Measurements from ENCODE around the gene TBC1D14. TPM values are rescaled to one million over a fixed set of nuclear protein-coding genes. Genes with fewer than 3 reads are reported as not detected.

Gene TBC1D14
- total and polyA plus RNA-seq, 2 experiments from 2014 or later = 33.6 to 50.8 TPM

DNA sequence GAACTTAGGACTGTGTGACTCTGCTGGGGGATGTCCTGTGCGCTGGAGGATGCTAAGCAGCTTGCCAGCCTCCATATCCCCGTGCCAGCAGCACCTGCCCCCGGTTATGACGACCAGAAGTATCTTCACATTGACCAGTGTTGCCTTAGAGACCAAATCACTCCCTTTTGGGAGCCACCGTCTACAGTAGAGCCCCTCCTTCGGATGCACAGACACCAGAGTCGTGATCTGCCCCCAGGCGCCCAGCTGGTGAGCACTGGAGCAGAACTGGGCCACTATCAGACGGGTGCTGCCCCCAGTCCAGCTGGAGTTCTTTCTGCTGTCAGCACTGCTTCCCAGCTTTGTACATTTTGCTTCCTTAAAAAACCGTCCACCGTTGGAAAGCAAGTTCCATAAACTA is 103.5 kb downstream of the TBC1D14 start:
- H3K36me3 ChIP-seq (replicated peaks; ENCODE audit: insufficient read depth, low read depth) = no peaks in the 10 kb centered on the region

DNA sequence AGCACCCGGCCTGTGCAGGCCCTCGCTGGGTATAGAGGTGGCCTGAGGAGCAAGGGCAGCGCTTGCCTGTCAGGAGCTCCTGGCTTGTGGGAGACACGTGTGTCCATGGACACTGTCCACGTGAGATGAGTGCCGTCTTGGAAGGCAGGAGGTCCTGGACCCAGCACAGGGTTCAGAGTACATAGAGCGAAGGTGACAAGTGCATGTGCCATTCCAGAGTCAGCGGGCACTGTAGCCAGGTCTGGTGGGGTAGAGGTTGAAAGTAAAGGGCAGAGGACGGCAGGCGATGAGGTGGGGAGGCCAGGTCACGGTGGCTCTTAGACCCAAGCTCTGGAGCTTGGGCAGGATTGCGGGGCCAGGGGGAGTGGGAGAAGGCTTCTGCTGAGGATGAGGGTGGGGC is 105.2 kb downstream of the TBC1D14 start:
- Histone ChIP-seq H2AFZ (no peak overlapping the region), H4K20me1 (ENCODE audit: insufficient read depth, poor library complexity, severe bottlenecking) (no peaks in the 10 kb centered on the region), H3K9me3 (ENCODE audit: low read depth) (no peaks in the 10 kb centered on the region), H3K27me3 (no peaks in the 10 kb centered on the region), H3K79me2 (peaks cover 3% of the 10 kb centered on the region), H3K36me3 (replicated peaks; ENCODE audit: insufficient read depth, low read depth) (no peaks in the 10 kb centered on the region), H3K4me3 (no peak overlapping the region), H3K27ac (no peak overlapping the region), H3K9me2 (replicated peaks; ENCODE audit: insufficient read depth) (no peaks in the 10 kb centered on the region), H3K4me1 (ENCODE audit: insufficient read depth) (peaks cover 16% of the 10 kb centered on the region), H3K4me2 (no peak overlapping the region)
- WGBS (ENCODE audit: low lambda C conversion rate, missing lambda C conversion rate) = 98% methylated on average over 12 of the region's 12 CpGs
- no peak for DNase-seq (ENCODE audit: low spot score)
- TF ChIP-seq, protein P1, sequence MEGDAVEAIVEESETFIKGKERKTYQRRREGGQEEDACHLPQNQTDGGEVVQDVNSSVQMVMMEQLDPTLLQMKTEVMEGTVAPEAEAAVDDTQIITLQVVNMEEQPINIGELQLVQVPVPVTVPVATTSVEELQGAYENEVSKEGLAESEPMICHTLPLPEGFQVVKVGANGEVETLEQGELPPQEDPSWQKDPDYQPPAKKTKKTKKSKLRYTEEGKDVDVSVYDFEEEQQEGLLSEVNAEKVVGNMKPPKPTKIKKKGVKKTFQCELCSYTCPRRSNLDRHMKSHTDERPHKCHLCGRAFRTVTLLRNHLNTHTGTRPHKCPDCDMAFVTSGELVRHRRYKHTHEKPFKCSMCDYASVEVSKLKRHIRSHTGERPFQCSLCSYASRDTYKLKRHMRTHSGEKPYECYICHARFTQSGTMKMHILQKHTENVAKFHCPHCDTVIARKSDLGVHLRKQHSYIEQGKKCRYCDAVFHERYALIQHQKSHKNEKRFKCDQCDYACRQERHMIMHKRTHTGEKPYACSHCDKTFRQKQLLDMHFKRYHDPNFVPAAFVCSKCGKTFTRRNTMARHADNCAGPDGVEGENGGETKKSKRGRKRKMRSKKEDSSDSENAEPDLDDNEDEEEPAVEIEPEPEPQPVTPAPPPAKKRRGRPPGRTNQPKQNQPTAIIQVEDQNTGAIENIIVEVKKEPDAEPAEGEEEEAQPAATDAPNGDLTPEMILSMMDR (IDR thresholded peaks at IDR 0.05; ENCODE audit: poor library complexity) = no peak
- no peak for TF ChIP-seq EZH2 (IDR thresholded peaks at IDR 0.05; ENCODE audit: borderline replicate concordance)
- TF ChIP-seq EZH2phosphoT487 (IDR thresholded peaks at IDR 0.05; ENCODE audit: low read depth, severe bottlenecking, unreplicated experiment) = no peak

More for the DNA sequence above, 103.5 kb downstream of the TBC1D14 start:
- Histone ChIP-seq H3K79me2 (peaks cover 4% of the 10 kb centered on the region), H3K4me1 (ENCODE audit: insufficient read depth) (peaks cover 16% of the 10 kb centered on the region), H3K27me3 (no peaks in the 10 kb centered on the region), H3K4me3 (no peak overlapping the region), H3K27ac (no peak overlapping the region), H3K4me2 (no peak overlapping the region), H2AFZ (no peak overlapping the region), H3K9me3 (ENCODE audit: low read depth) (no peaks in the 10 kb centered on the region), H3K9me2 (replicated peaks; ENCODE audit: insufficient read depth) (no peaks in the 10 kb centered on the region), H4K20me1 (ENCODE audit: insufficient read depth, poor library complexity, severe bottlenecking) (no peaks in the 10 kb centered on the region)
- DNase-seq (ENCODE audit: low spot score) = no peak
- WGBS (ENCODE audit: low lambda C conversion rate, missing lambda C conversion rate) = 98% methylated on average over 11 of the region's 11 CpGs
- TF ChIP-seq, protein P1 (IDR thresholded peaks at IDR 0.05; ENCODE audit: poor library complexity) = no peak
- no peak for TF ChIP-seq EZH2 (IDR thresholded peaks at IDR 0.05; ENCODE audit: borderline replicate concordance)
- TF ChIP-seq EZH2phosphoT487 (IDR thresholded peaks at IDR 0.05; ENCODE audit: low read depth, severe bottlenecking, unreplicated experiment) = no peak

DNA sequence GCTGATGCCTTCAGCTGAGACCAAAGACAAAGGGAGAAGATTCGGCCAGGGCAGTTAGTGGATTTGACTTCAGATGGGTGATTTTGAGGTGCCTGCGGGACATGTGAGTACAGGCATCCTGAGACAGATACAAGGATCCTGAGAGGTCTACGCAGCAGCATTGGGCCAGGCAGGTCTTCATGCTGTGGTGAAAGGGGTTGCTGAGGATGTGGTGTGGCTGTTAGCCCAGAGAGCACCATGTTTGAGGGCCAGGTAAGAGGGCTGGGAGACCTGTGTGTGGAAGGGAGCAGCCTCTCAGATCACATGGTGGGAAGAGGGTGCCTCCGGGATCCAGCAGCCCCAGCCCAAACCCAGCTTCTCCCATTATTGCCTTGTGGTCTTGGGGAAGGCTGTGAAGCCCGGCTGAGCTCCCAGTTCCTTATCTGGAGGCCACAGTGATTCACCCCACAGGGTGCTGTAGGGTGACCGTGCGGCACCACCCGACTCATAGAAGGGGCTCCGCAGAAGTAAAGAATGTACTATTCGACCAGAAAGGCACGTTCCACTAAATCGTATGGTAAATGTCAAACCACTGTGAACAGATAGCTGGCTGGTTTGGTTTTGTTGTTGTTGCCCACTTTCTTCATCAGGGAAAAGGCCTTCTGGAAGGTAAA is 105.9 kb downstream of the TBC1D14 start:
- H3K79me2 ChIP-seq = peaks cover 3% of the 10 kb centered on the region
- no peaks in the 10 kb centered on the region for H3K36me3 ChIP-seq (replicated peaks; ENCODE audit: insufficient read depth, low read depth)
- H3K4me1 ChIP-seq (ENCODE audit: insufficient read depth) = peaks cover 16% of the 10 kb centered on the region
- H4K20me1 ChIP-seq (ENCODE audit: insufficient read depth, poor library complexity, severe bottlenecking) = no peaks in the 10 kb centered on the region
- no peaks in the 10 kb centered on the region for H3K9me3 ChIP-seq (ENCODE audit: low read depth)
- DNase-seq (ENCODE audit: low spot score) = no peak
- no peaks in the 10 kb centered on the region for H3K9me2 ChIP-seq (replicated peaks; ENCODE audit: insufficient read depth)
- TF ChIP-seq, protein P1 (IDR thresholded peaks at IDR 0.05; ENCODE audit: poor library complexity) = no peak
- no peak for TF ChIP-seq EZH2 (IDR thresholded peaks at IDR 0.05; ENCODE audit: borderline replicate concordance)
- no peaks in the 10 kb centered on the region for H3K27me3 ChIP-seq
- H3K4me2 ChIP-seq = no peak overlapping the region
- 88% methylated on average over 12 of the region's 12 CpGs for WGBS (ENCODE audit: low lambda C conversion rate, missing lambda C conversion rate)
- H3K4me3 ChIP-seq = no peak overlapping the region
- no peak overlapping the region for H2AFZ ChIP-seq
- H3K27ac ChIP-seq = peak overlapping the region; percentile 42
